Caco-2 (cell line): ENCODE measurements around the gene YRDC. TPM values are rescaled to one million over a fixed set of nuclear protein-coding genes. Genes with fewer than 3 reads are reported as not detected.

Source experiments
- BruUV-seq: library from RNA; stranded (reverse); fragments of 400-500 nt; replicated peaks from 2 replicates; lab custom pipeline; 2021; lab: Mats Ljungman, UMichigan
- CTCF ChIA-PET: fragments of 300-600 bp; sonication (Branson Sonifier 250); formaldehyde crosslinking; loops from one replicate; lab custom pipeline; 2022; ENCODE audit warnings: antibody characterized with exemption; lab: Charles Lee
- POLR2A ChIA-PET: fragments of 300-600 bp; sonication (Branson Sonifier 250); formaldehyde crosslinking; loops from one replicate; lab custom pipeline; 2022; ENCODE audit warnings: antibody characterized with exemption; lab: Charles Lee
- DNase-seq, 2 experiments: peaks; one replicate each; pipeline versions ENCODE4 v3.0.0 to v3.0.0-alpha.2; 2020 to 2022
- H3K27me3 ChIP-seq: replicated peaks from 2 replicates; pipeline ENCODE4 v1.6.0; 2011; ENCODE audit warnings: low read length; ENCODE audit not compliant: control insufficient read depth, insufficient read depth
- H3K36me3 ChIP-seq: 2 replicates; pipeline ENCODE4 v1.5.1; 2011; ENCODE audit warnings: low read length; ENCODE audit not compliant: control insufficient read depth, insufficient read depth
- H3K4me1 ChIP-seq: fragments of 250-450 bp; sonication (Bioruptor Pico); 2 replicates; pipeline ENCODE4 v1.5.1; 2020; ENCODE audit warnings: mild to moderate bottlenecking
- H3K4me3 ChIP-seq: 2 replicates; pipeline ENCODE4 v1.5.1; 2011; ENCODE audit warnings: low read depth, mild to moderate bottlenecking, control low read depth, low read length
- H3K9me3 ChIP-seq: fragments of 250-450 bp; sonication (Bioruptor Pico); 2 replicates; pipeline ENCODE4 v1.5.1; 2020; ENCODE audit warnings: mild to moderate bottlenecking, moderate library complexity
- H3K27ac Mint-ChIP-seq: one replicate; pipeline ENCODE4 v1.8.0; 2022; ENCODE audit warnings: mixed read lengths; ENCODE audit not compliant: unreplicated experiment
- H3K27me3 Mint-ChIP-seq: one replicate; pipeline ENCODE4 v1.8.0; 2022; ENCODE audit warnings: mixed read lengths; ENCODE audit not compliant: insufficient read depth, unreplicated experiment
- H3K36me3 Mint-ChIP-seq: one replicate; pipeline ENCODE4 v1.8.0; 2022; ENCODE audit warnings: mild to moderate bottlenecking, mixed read lengths; ENCODE audit not compliant: insufficient read depth, unreplicated experiment
- H3K4me1 Mint-ChIP-seq: one replicate; pipeline ENCODE4 v1.8.0; 2022; ENCODE audit warnings: low read depth, mixed read lengths; ENCODE audit not compliant: unreplicated experiment
- H3K4me3 Mint-ChIP-seq: one replicate; pipeline ENCODE4 v1.8.0; 2022; ENCODE audit warnings: mild to moderate bottlenecking, moderate library complexity, mixed read lengths; ENCODE audit not compliant: unreplicated experiment
- H3K9me3 Mint-ChIP-seq: one replicate; pipeline ENCODE4 v1.8.0; 2022; ENCODE audit warnings: mixed read lengths; ENCODE audit not compliant: unreplicated experiment
- CTCF ChIP-seq, 2 experiments: fragments of 200-600 bp in 1 of 2; IDR thresholded peaks; 1 replicate in 1 of 2; 2 replicates in 1 of 2; pipeline versions ENCODE4 v1.5.1 to v1.8.0; 2011 to 2022; ENCODE audit warnings: antibody characterized with exemption in 1 of 2, control low read depth in 1 of 2, inconsistent platforms in 1 of 2, low read depth in 1 of 2, low read length in 1 of 2, mild to moderate bottlenecking in 1 of 2, moderate library complexity in 1 of 2; ENCODE audit not compliant: insufficient read depth in 1 of 2, severe bottlenecking in 1 of 2, unreplicated experiment in 1 of 2
- intact Hi-C: fragments of 100-400 bp; cut with micrococcal nuclease; formaldehyde crosslinking; loops from one replicate; pipeline ENCODE4 v1.10.0; 2022; ENCODE audit not compliant: unreplicated experiment
- total RNA-seq: library from RNA; stranded (reverse); gene quantifications from 2 replicates; pipeline ENCODE4 v1.2.3, GENCODE V29; 2022

The YRDC gene
- total RNA-seq, 1 experiment from 2014 or later = 10.3 TPM

DNA sequence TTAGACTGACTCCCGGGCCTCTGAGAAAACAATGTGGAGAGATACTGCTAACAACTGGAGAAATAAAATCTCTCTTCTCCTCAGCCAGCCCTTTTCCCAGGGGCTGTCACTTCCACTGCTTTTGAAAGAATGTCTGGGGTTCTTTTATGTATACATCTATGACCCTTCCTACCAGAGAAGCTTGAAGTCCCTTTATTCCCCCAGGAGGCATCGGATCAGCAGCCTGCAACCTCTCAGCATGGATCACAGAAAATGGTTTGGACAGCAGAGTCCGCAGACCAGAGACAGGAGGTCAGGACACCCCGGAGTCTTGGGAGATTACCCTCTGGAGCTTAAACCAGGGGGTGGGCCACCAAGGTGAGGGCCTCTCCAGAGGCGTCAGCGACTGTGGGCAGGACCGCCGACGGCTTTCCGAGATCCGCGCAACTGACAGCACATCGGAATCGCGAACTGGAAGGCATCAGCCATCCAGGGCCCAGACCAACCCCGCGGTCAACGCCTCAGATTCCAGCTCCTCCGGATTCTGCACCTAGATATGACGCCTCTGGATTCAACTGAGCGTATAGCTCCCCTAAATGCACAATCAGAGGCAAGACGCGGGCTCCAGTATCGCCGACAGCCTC is 44.1 kb downstream of the YRDC start:
- no peak overlapping the region for H3K4me3 ChIP-seq
- no peaks in the 10 kb centered on the region for H3K36me3 ChIP-seq
- H3K27me3 ChIP-seq = no peaks in the 10 kb centered on the region
- H3K9me3 ChIP-seq = no peaks in the 10 kb centered on the region
- Mint-ChIP-seq H3K27me3 (peaks cover 13% of the 10 kb centered on the region), H3K4me3 (no peak overlapping the region), H3K4me1 (no peaks in the 10 kb centered on the region), H3K36me3 (no peaks in the 10 kb centered on the region), H3K9me3 (no peaks in the 10 kb centered on the region), H3K27ac (no peak overlapping the region)
- no peaks in the 10 kb centered on the region for H3K4me1 ChIP-seq
- no peak for TF ChIP-seq CTCF (IDR thresholded peaks at IDR 0.05; ENCODE audit: insufficient read depth in 1 of 2, low read depth in 1 of 2, low read length in 1 of 2, severe bottlenecking in 1 of 2, unreplicated experiment in 1 of 2)
- intact Hi-C loops = no loop called here
- no TSS peak for BruUV-seq
- no peak for DNase-seq
- ChIA-PET POLR2A (no interaction called here), CTCF (no interaction called here)

GRCh38 chr1:37762516-37762915 is 45.5 kb downstream of the YRDC start:
- no peak for DNase-seq
- Mint-ChIP-seq H3K36me3 (no peaks in the 10 kb centered on the region), H3K4me1 (no peaks in the 10 kb centered on the region), H3K27me3 (peaks cover 8% of the 10 kb centered on the region), H3K9me3 (no peaks in the 10 kb centered on the region), H3K27ac (no peak overlapping the region), H3K4me3 (no peak overlapping the region)
- no peaks in the 10 kb centered on the region for H3K27me3 ChIP-seq
- ChIA-PET CTCF (no interaction called here), POLR2A (no interaction called here)
- H3K4me1 ChIP-seq = no peaks in the 10 kb centered on the region
- H3K36me3 ChIP-seq = no peaks in the 10 kb centered on the region
- H3K4me3 ChIP-seq = no peak overlapping the region
- TF ChIP-seq CTCF (IDR thresholded peaks at IDR 0.05; ENCODE audit: insufficient read depth in 1 of 2, low read depth in 1 of 2, low read length in 1 of 2, severe bottlenecking in 1 of 2, unreplicated experiment in 1 of 2) = no peak
- intact Hi-C loops = no loop called here
- H3K9me3 ChIP-seq = no peaks in the 10 kb centered on the region
- no TSS peak for BruUV-seq

- no peak for DNase-seq
- H3K9me3 Mint-ChIP-seq = no peaks in the 10 kb centered on the region
- H3K27me3 Mint-ChIP-seq = peaks cover 8% of the 10 kb centered on the region
- H3K27ac Mint-ChIP-seq = no peak overlapping the region
- no peaks in the 10 kb centered on the region for H3K36me3 Mint-ChIP-seq
- POLR2A ChIA-PET = no interaction called here
- intact Hi-C loops = no loop called here
- H3K4me1 Mint-ChIP-seq = no peaks in the 10 kb centered on the region
- no peaks in the 10 kb centered on the region for H3K36me3 ChIP-seq
- H3K4me3 ChIP-seq = no peak overlapping the region
- no peak for TF ChIP-seq CTCF (IDR thresholded peaks at IDR 0.05; ENCODE audit: insufficient read depth in 1 of 2, low read depth in 1 of 2, low read length in 1 of 2, severe bottlenecking in 1 of 2, unreplicated experiment in 1 of 2)
- no peaks in the 10 kb centered on the region for H3K9me3 ChIP-seq
- BruUV-seq = no TSS peak
- H3K27me3 ChIP-seq = no peaks in the 10 kb centered on the region
- CTCF ChIA-PET = no interaction called here
- no peaks in the 10 kb centered on the region for H3K4me1 ChIP-seq
- H3K4me3 Mint-ChIP-seq = no peak overlapping the region
These were observed 46.5 kb downstream of the YRDC start for GRCh38 chr1:37761416-37762095.
